Muscle of leg (tissue), 11 donors: ENCODE measurements around the gene NEUROD2. TPM values are rescaled to one million over a fixed set of nuclear protein-coding genes. Genes with fewer than 3 reads are reported as not detected.

ENCODE experiments used
- DNase-seq: peaks from one replicate; pipeline ENCODE4 v3.0.0; 2013
- H3K27ac ChIP-seq: one replicate; pipeline ENCODE4 v1.5.1; 2013; ENCODE audit warnings: mild to moderate bottlenecking, low read length, control low read depth
- H3K27me3 ChIP-seq: one replicate; pipeline ENCODE4 v1.6.1; 2013; ENCODE audit warnings: low read length; ENCODE audit not compliant: control insufficient read depth, insufficient read depth
- H3K36me3 ChIP-seq: one replicate; pipeline ENCODE4 v1.6.1; 2013; ENCODE audit warnings: low read length; ENCODE audit not compliant: control insufficient read depth, insufficient read depth
- H3K4me1 ChIP-seq: one replicate; pipeline ENCODE4 v1.6.1; 2013; ENCODE audit warnings: low read length; ENCODE audit not compliant: control insufficient read depth, insufficient read depth
- H3K4me3 ChIP-seq: one replicate; pipeline ENCODE4 v1.5.1; 2013; ENCODE audit warnings: low read length, control low read depth
- H3K9me3 ChIP-seq: replicated peaks from 2 replicates; pipeline ENCODE4 v1.6.1; 2013; ENCODE audit warnings: low read depth, low read length; ENCODE audit not compliant: control insufficient read depth
- WGBS: methylation state at CpG from one replicate; pipeline ENCODE4 v1.1.5; 2013; ENCODE audit warnings: missing lambda C conversion rate; ENCODE audit not compliant: insufficient coverage; 5-methylcytosine and 5-hydroxymethylcytosine counted together
- polyA plus RNA-seq, 8 donors: library from polyadenylated mRNA; unstranded; fragments of 120-200 nt; gene quantifications; one replicate each; pipeline versions ENCODE4 v1.2.1 to v1.2.3, GENCODE V29; 2013; ENCODE audit warnings: inconsistent platforms in 1 of 8, low replicate concordance in 1 of 8; ENCODE audit not compliant: insufficient read length in 8 of 8, insufficient read depth in 1 of 8
- total RNA-seq: library from RNA; stranded (reverse); fragments of 120-200 nt; gene quantifications from one replicate; pipeline ENCODE4 v1.2.4, GENCODE V29; 2013

The NEUROD2 gene
- total and polyA plus RNA-seq, 9 donors = 0.01 to 0.11 (median 0.05) TPM; not detected in 2

DNA sequence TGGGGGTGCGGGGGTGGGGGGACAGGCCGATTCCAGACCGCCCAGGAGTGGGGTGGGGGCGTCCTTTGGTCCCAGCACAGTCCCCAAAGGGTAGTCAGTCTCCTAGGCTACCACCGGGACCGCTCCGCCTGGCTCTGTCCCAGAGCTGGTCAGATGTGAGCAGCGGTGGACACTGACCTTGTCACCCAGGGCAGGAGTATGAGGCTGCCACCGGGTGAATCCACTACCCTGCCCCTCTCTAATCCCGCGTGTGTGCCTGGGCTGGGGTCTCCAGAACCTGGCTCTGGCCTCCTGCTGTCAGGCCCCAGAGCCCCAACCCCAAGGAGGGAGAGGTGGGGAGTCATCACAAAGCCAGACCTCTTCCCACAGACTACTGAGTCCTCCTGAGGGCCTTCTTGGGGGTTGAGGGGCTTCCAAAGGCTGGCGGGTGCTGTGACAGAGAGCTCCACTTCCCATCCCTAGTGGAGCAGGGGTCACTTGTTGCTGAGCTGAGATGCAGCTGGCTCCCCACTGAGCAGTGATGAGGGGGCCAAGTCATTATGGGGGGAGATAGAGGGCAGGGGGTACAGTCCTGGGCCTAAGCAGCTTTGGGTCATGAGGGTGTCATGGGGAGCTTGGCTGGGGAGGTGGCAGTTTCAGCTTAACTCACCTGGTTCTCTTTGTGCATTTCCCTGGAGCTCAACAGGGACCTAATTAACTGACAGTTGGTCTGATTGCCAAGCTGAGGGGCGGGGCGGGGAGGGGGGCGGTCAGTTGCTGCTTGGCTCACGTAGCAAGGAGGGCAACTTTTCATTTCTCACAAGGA is 20.2 kb upstream of the NEUROD2 start:
- peaks cover 18% of the 10 kb centered on the region for H3K4me1 ChIP-seq
- DNase-seq = no peak
- peaks cover 89% of the 10 kb centered on the region for H3K27me3 ChIP-seq
- 13% methylated on average over 12 of the region's 16 CpGs for WGBS
- H3K4me3 ChIP-seq = no peak overlapping the region
- no peaks in the 10 kb centered on the region for H3K9me3 ChIP-seq
- no peak overlapping the region for H3K27ac ChIP-seq
- H3K36me3 ChIP-seq = no peaks in the 10 kb centered on the region

DNA sequence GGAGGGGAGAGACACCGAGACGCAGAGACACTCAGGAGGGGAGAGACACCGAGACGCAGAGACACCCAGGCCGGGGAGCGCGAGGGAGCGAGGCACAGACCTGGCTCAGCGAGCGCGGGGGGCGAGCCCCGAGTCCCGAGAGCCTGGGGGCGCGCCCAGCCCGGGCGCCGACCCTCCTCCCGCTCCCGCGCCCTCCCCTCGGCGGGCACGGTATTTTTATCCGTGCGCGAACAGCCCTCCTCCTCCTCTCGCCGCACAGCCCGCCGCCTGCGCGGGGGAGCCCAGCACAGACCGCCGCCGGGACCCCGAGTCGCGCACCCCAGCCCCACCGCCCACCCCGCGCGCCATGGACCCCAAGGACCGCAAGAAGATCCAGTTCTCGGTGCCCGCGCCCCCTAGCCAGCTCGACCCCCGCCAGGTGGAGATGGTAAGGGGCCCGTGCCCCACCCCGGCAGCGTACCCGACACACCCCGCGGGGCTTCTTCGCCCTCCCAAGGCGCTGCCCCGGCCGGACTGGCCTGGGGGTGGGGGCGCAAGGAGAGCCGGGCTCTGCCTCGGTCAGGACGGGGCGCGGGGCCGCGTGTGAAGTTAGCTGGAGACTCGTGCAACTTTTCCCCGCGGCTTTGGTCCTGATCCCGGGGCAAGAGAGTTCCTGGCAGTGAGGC is 19.5 kb upstream of the NEUROD2 start:
- Histone ChIP-seq H3K4me1 (peaks cover 22% of the 10 kb centered on the region), H3K9me3 (no peaks in the 10 kb centered on the region)
- under 1% methylated on average over 70 of the region's 72 CpGs for WGBS

DNA sequence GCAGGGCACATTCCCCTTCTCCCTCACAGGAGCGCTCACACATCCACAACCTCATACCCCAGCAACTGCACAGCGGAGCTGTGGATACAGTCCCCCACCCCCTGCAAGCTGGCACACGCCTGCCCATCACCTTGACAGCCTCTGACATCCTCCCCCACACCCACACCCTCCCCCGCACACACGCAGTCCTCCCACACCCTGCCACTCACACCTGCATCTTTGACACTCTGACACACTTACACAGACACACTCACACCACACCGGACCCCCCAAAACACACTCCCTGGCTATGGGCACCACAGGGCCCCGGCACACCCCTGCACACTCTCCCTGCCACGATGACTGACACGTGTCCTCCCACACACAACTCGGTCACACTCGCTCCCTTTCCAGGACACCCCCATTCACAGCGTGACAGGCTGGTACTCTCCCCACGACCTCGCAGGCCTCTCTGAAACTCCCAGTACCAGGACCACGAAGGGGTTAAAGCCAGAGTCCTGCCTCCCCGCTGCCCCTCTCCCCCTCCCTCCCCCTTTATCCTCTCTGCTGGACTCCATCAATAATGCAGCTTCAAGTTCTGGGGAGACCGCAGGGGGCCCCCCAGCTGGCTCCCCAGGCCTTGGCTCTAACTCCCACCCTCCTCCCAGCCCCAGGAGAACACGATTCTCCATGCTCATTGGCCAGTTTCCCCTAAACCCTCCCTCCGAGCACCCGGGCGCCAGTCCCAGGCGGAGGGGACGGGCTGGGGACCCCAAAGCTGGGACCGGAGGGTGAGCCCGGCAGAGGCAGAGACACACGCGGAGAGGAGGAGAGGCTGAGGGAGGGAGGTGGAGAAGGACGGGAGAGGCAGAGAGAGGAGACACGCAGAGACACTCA is 18.7 kb upstream of the NEUROD2 start, which contains the start of gene PPP1R1B:
PPP1R1B (plus strand) TSS at position 782 of the 876 bp plus-strand sequence. CDS start 441 bp downstream, outside the sequence.
- H3K4me3 ChIP-seq = peak within 1 kb of the TSS; percentile 24
- H3K4me1 ChIP-seq = peaks cover 24% of the 10 kb centered on the region
- 10% methylated on average over 26 of the region's 29 CpGs for WGBS
- no peak within 1 kb of the TSS for H3K27ac ChIP-seq
- H3K9me3 ChIP-seq = no peaks in the 10 kb centered on the region
- H3K36me3 ChIP-seq = no peaks in the 10 kb centered on the region
- peaks cover 81% of the 10 kb centered on the region for H3K27me3 ChIP-seq
- DNase-seq = no peak

More for the DNA sequence above, 19.5 kb upstream of the NEUROD2 start:
- no peak for DNase-seq
- H3K36me3 ChIP-seq = no peaks in the 10 kb centered on the region
- peak overlapping the region; percentile 24 for H3K4me3 ChIP-seq
- H3K27ac ChIP-seq = no peak overlapping the region
- H3K27me3 ChIP-seq = peaks cover 84% of the 10 kb centered on the region

DNA sequence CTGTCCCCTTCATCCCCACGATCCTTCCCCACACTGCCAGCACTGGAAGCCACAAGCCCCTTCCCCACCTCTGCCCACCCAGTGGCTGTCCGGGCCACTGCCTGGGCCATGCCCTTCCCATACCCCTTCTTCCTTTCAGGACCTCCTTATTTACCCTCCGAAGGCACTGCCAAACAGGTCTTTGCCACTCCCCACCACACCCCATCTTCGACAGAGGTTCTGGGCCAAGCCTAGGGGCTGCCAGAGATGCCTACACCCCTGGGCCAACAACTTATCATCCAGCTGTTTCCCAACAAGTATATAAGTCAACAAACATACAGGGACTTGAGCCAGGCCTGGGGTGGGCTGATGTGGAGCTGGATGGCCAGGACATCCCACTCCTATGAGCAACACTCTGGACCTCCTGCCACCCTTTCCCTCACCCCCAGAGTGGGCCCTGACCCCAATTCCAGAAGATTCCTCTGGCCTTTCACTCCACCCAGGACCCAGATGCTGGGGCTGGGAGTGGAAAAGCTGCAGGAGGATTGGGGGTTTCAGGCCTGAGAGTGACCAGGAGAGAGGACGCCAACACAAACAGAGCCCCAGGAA is 17.6 kb upstream of the NEUROD2 start:
- H3K4me1 ChIP-seq = peaks cover 26% of the 10 kb centered on the region
- WGBS = 42% methylated on average over 2 of the region's 5 CpGs

DNA sequence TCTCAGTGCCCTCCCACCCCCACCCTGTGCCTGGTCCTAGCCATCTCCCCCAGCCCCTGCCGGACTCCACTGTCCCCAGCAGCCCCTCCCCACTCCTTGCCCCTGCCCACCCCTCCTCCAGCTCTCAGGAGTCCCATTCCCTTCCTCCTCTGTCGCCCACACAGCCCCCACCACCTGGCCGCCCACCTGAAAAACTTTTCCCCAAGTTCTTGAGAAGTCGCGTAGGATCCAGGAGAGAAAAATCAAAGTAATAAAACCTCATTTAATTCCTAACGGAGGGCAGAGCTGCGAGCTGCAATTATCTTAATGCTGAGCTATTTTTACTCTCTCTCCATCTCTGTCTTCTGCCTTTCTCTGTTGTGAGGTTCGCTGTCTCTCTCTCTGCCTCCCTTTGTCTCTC is 16.6 kb upstream of the NEUROD2 start:
- Histone ChIP-seq H3K36me3 (no peaks in the 10 kb centered on the region), H3K27me3 (peaks cover 69% of the 10 kb centered on the region), H3K9me3 (no peaks in the 10 kb centered on the region), H3K4me3 (no peak overlapping the region), H3K27ac (no peak overlapping the region), H3K4me1 (peaks cover 26% of the 10 kb centered on the region)
- WGBS = 36% methylated on average over 7 of the region's 8 CpGs
- DNase-seq = no peak

More for the DNA sequence above, 17.6 kb upstream of the NEUROD2 start:
- H3K27me3 ChIP-seq = peaks cover 77% of the 10 kb centered on the region
- no peak overlapping the region for H3K27ac ChIP-seq
- H3K9me3 ChIP-seq = no peaks in the 10 kb centered on the region
- H3K4me3 ChIP-seq = no peak overlapping the region
- H3K36me3 ChIP-seq = no peaks in the 10 kb centered on the region
- peak; percentile 42 for DNase-seq

DNA sequence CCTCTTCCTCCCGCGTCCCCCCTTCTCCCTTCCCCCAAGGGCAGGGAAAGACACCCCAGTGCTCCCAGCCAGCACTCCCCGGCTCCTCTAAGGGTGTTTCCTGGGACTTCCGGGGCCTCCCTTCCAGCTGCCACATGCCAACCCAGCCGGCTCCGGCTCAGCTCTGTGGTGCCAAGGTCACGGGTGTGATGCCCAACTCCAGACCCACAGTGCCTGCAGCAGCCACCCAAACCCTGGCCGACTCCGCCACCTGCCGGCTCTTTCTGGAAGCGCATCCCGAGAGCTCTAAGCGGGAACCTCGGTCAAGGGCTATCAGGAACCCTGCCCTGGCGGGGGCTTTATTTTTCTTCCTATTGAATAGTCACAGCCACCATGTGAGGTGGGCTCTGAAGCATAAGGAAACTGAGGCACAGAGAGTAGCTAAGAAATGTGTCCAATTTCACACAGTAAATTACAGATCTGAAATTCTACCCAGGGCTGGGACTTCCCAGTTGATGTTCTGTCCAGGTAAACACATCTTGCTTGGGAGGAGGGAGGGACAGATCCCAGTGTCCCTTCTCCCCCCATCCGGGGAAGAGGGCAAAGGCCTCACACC is 15.7 kb upstream of the NEUROD2 start:
- peaks cover 69% of the 10 kb centered on the region for H3K27me3 ChIP-seq
- no peak overlapping the region for H3K4me3 ChIP-seq
- peak; percentile 76 for DNase-seq
- peaks cover 32% of the 10 kb centered on the region for H3K4me1 ChIP-seq
- no peaks in the 10 kb centered on the region for H3K9me3 ChIP-seq
- no peaks in the 10 kb centered on the region for H3K36me3 ChIP-seq
- 5% methylated on average over 14 of the region's 16 CpGs for WGBS
- no peak overlapping the region for H3K27ac ChIP-seq

DNA sequence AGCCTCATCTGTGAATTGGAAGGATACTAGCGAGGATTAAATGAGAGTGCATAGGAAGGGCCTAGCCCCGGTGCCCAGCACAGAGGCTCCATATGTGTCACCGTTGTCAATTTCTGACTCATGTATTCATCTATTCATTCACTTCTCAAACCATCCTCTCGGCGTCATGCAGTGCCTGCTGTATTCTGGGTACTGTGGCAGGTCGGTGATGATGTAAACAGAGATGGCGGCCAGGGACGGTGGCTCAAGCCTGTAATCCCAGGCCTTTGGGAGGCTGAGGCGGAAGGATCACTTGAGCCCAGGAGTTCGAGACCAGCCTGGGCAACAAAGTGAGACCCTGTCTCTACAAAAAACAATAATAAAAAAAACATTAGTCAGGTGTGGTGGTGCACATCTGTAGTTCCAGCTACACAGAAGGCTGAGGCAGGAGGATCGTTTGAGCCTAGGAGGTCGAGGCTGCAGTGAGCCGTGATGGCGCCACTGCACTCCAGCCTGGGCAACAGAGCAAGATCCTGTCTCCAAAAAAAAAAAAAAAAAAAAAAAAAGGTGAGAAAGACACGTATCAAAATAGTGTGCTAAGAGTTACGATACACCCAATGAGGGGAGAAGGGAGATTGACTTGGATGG is 14.8 kb upstream of the NEUROD2 start:
- 59% methylated on average over 5 of the region's 16 CpGs for WGBS
- no peak overlapping the region for H3K27ac ChIP-seq
- H3K36me3 ChIP-seq = no peaks in the 10 kb centered on the region
- H3K27me3 ChIP-seq = peaks cover 61% of the 10 kb centered on the region
- H3K4me1 ChIP-seq = peaks cover 36% of the 10 kb centered on the region
- DNase-seq = no peak
- no peak overlapping the region for H3K4me3 ChIP-seq
- H3K9me3 ChIP-seq = no peaks in the 10 kb centered on the region

DNA sequence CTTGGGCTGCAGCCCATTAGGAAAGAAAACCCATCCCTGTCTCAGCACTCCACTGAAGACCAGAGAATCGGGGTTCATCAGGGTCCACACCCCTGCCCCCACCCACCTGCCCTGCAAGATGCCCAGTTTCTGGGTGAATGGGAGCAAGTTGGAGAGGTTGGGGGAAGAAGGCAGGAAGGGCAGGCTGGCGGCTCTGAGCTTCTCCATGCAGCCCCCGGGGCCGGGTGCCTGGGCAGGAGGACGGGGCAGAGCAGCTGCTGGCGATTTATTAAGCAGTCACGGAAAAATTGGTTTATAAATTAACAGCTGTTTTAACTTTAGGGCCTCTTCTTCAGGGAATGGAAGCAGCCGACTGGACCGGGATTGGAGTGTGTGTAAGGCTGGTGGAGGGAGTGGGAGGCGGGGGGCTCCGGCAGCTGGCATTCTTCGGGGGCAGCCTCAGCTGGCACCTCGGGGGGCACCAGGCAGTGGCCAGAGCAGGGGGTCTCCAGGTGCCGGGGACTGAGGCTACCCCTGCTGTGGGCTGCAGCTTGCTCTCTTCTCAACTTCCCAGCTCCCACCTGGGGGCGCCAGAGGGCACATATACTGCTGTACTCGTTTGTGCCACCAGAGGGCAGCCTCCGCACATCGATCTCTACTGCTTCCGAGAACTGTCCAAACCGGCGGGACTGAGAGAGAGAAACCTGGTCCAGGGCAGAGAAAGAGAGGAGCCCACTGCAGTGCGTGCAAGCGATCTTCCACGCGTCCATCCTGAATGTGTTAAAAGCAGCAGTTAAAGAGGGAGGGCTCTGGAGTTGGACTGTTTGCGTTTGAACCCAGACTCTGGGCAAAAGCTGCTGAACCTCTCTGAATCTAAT is 14.0 kb upstream of the NEUROD2 start:
- peak; percentile 89 for DNase-seq
- Histone ChIP-seq H3K27ac (no peak overlapping the region), H3K27me3 (peaks cover 62% of the 10 kb centered on the region), H3K36me3 (no peaks in the 10 kb centered on the region), H3K9me3 (no peaks in the 10 kb centered on the region), H3K4me3 (no peak overlapping the region), H3K4me1 (peaks cover 33% of the 10 kb centered on the region)
- 7% methylated on average over 21 of the region's 26 CpGs for WGBS
